ENCODE measurements around the gene ACE.

DNA sequence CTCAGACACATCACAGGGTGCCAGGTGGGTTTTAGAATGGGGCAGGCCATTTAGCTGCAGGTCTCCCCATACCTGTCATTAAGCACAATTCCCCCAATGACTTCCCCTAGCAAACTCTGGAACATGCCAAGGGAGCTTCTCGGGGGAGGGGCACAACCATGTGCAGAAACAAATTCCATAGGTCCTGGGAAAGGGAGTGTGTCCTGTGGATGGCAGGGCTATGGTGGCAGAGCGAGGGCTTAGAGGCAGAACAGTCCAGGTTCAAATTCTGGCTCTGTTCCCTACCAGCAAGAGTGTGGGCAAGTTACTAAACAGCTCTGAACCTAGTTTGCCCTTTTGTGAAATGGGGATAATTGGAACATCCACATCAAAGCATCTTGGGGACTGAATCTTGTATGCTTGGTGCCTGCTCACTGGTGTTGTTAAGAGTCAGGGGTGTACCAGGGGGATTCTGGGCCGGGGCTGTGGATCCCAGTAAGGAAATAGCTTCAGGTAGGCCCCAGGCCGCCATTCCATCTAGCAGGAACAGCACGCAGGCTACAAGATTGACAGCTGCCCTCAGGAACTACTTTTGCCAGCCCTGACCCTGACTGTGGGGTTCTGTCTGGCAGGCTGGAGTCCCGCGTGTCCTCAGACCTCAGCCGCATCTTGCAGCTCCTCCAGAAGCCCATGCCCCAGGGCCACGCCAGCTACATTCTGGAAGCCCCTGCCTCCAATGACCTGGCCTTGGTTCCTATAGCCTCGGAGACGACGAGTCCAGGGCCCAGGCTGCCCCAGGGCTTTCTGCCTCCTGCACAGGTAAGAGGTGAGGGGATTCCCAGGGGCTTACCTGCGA, 67.8 kb downstream of the ACE start:
- TF ChIP-seq ZNF510 (tag by site-specific recombination; IDR thresholded peaks at IDR 0.05; ENCODE audit: insufficient replicate concordance) (no peak), ZNF423 (tag by site-specific recombination; IDR thresholded peaks at IDR 0.05) (no peak)
- TF ChIP-seq, protein P1, sequence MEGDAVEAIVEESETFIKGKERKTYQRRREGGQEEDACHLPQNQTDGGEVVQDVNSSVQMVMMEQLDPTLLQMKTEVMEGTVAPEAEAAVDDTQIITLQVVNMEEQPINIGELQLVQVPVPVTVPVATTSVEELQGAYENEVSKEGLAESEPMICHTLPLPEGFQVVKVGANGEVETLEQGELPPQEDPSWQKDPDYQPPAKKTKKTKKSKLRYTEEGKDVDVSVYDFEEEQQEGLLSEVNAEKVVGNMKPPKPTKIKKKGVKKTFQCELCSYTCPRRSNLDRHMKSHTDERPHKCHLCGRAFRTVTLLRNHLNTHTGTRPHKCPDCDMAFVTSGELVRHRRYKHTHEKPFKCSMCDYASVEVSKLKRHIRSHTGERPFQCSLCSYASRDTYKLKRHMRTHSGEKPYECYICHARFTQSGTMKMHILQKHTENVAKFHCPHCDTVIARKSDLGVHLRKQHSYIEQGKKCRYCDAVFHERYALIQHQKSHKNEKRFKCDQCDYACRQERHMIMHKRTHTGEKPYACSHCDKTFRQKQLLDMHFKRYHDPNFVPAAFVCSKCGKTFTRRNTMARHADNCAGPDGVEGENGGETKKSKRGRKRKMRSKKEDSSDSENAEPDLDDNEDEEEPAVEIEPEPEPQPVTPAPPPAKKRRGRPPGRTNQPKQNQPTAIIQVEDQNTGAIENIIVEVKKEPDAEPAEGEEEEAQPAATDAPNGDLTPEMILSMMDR (tag by site-specific recombination; IDR thresholded peaks at IDR 0.05) = no peak

Data from HEK293 (cell line).